Esophagus squamous epithelium (tissue), 5 donors: ENCODE results near the gene SAG. TPM values are rescaled to one million over a fixed set of nuclear protein-coding genes. Genes with fewer than 3 reads are reported as not detected.

Source experiments
- DNase-seq: peaks from one replicate; lab custom pipeline; 2025; lab: John Stamatoyannopoulos, UW
- H3K27ac ChIP-seq, 4 donors: fragments of 200-600 bp; sonication (generic); one replicate each; pipeline ENCODE4 v1.5.1; 2016 to 2019; ENCODE audit warnings: mild to moderate bottlenecking in 1 of 4
- H3K27me3 ChIP-seq, 4 donors: fragments of 200-600 bp; sonication (generic); 1 replicate in 3 of 4; 2 replicates in 1 of 4; pipeline versions ENCODE4 v1.5.1 to v1.6.0; 2017 to 2021; ENCODE audit warnings: antibody characterized with exemption in 1 of 4
- H3K36me3 ChIP-seq, 3 donors: fragments of 200-600 bp; sonication (generic); one replicate each; pipeline ENCODE4 v1.5.1; 2016 to 2019
- H3K4me1 ChIP-seq, 3 donors: fragments of 200-600 bp; sonication (generic); one replicate each; pipeline ENCODE4 v1.5.1; 2017 to 2019
- H3K4me3 ChIP-seq, 4 donors: fragments of 200-600 bp; sonication (generic); 1 replicate in 3 of 4; 2 replicates in 1 of 4; pipeline ENCODE4 v1.5.1; 2016 to 2019; ENCODE audit warnings: mild to moderate bottlenecking in 2 of 4, moderate library complexity in 1 of 4
- H3K9me3 ChIP-seq, 3 donors: fragments of 200-600 bp; sonication (generic); one replicate each; pipeline ENCODE4 v1.5.1; 2016 to 2019
- CTCF ChIP-seq, 6 experiments: fragments of 450-650 bp in 4 of 6; fragments of 200-600 bp in 2 of 6; sonication (generic) in 2 of 6; IDR thresholded peaks; one replicate each; pipeline ENCODE4 v1.5.1; 2016 to 2019; ENCODE audit warnings: antibody characterized with exemption in 6 of 6, mild to moderate bottlenecking in 4 of 6, moderate library complexity in 4 of 6
- POLR2A ChIP-seq, 4 donors: fragments of 450-650 bp; IDR thresholded peaks; one replicate each; pipeline ENCODE4 v1.6.1; 2017; ENCODE audit warnings: antibody characterized with exemption in 4 of 4, mild to moderate bottlenecking in 4 of 4, moderate library complexity in 3 of 4
- whole genome bisulfite sequencing, 2 donors: methylation state at CpG; one replicate each; pipeline ENCODE4 v1.1.5; 2018; 5-methylcytosine and 5-hydroxymethylcytosine counted together
- intact Hi-C: fragments of 100-400 bp; cut with DNase I; formaldehyde crosslinking; loops from one replicate; pipeline ENCODE4 v1.15.0; 2022
- total RNA-seq, 4 donors: library from RNA; depleted of rRNA; stranded (reverse); fragments of >200 nt; gene quantifications; one replicate each; pipeline ENCODE4 v1.1.0, GENCODE V29; 2016
- donor health status: DM: yes; HTN: yes; CAD: no.

SAG gene
- total RNA-seq, 4 donors from 2014 or later: not detected

DNA sequence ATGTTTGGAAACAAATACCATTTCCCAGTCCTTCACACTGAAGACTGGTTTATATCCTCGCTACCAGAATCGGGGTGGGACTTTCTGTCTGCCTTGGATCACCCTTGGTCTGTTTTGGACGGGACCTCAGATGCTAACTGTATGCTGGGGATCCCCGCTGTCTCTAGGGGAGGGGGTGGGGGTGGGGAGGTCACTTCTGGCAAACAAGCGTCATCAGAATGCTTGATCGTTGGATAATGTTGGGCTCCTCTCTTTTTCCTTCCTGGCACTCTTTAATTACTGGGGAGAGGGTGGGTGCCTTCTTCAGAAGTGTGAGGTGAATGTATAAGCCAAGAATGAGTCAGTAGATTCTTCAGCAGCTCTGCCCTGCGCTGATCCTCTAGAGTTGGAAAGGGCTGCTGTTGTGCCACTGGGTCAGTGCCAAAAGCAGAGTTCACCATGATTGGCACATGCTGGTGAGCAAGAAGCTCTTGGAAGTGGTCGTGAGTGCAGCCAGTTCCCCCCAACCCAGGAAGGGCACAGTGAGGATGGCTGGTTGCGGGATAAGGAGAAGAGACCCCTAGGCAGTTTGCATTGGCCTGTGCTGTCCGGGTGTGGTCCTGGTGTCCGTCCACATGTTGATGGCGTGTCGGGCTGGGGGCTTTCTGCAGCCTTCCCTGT, 78.9 kb downstream of the SAG start:
- Histone ChIP-seq H3K27ac (peak overlapping the region; percentile 54 to 89 (median 76)), H3K27me3 (no peaks in the 10 kb centered on the region), H3K36me3 (peaks cover 0 to 16% (median 0%) of the 10 kb centered on the region in 3 donors), H3K9me3 (no peaks in the 10 kb centered on the region), H3K4me3 (peak overlapping the region in 1 of 4 donors; percentile 34), H3K4me1 (peaks cover 7 to 49% (median 32%) of the 10 kb centered on the region in 3 donors)
- 31 to 37% methylated on average over 9 of the region's 13 CpGs for WGBS, 2 donors
- intact Hi-C loops: no loop called here
- DNase-seq: no peak
- TF ChIP-seq CTCF (IDR thresholded peaks at IDR 0.05): no peak
- no peak for TF ChIP-seq POLR2A (IDR thresholded peaks at IDR 0.05)

DNA sequence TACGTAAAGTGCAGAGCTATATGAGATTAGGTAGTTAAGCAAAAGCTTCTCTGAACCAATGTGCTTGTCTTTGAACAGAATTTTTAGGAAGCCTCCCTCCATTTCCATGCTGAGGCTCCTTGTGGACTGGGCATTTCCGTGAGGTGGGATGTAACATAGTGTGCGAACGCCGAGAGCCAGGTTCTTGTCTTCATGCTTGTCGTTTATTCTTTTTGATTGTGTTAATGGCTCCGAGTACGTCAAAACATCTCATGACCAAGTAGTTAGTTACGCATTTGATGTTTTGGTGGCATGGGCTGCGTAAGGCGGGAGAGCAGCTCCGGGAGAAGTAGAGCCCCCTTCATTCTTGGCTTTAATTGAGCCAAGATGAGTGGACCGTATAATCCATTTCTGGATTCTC, 79.6 kb downstream of the SAG start:
- Histone ChIP-seq H3K27ac (peak overlapping the region; percentile 54 to 89 (median 76)), H3K9me3 (no peaks in the 10 kb centered on the region), H3K27me3 (no peaks in the 10 kb centered on the region), H3K36me3 (peaks cover 0 to 16% (median 0%) of the 10 kb centered on the region in 3 donors), H3K4me1 (peaks cover 7 to 49% (median 32%) of the 10 kb centered on the region in 3 donors), H3K4me3 (peak overlapping the region in 2 of 4 donors; percentile 7 to 34)
- TF ChIP-seq POLR2A (IDR thresholded peaks at IDR 0.05) (no peak), CTCF (IDR thresholded peaks at IDR 0.05) (no peak)
- WGBS, 2 donors: 67 to 71% methylated on average over 13 of the region's 13 CpGs
- DNase-seq: no peak
- intact Hi-C loops: no loop called here

DNA sequence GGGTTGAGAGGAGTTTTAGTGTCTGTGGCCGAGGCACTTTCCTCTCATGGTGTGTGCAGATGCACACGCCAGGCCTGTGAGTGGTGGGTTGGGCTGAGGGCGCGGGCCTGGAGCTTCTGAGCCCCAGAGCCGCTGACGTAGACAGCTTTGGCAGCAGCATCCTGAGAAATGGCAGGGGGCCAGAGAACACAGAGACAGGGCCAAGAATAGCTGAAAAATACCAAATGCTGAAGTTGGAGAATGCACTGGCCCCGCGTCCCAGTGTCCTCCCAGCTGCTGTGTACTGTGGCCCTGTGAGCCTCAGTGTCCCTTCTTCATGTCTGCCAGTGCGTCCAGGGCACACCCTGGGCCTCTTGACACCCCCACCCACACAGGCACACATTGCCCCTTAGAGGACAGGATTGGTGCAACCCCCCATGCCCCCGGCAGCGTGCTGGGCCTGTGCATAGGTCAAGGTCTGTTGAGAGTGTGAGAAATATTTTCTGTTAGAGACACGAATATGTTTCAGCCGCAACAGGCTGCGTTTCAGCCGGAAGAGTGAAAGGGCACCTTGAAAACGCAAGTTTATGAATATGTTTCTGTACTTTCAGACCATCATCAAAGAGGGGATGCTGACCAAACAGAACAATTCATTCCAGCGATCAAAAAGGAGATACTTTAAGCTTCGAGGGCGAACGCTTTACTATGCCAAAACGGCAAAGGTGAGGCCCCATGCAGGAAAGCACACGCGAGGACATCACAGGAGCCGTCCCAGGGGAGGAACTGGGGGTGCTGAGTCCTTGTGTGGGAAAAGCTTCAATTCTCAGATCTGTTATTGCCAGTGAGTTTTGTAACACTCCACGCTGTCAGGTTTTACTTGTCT, 80.3 kb downstream of the SAG start:
- TF ChIP-seq POLR2A (IDR thresholded peaks at IDR 0.05) (peak in 1 of 4 donors; percentile 6), CTCF (IDR thresholded peaks at IDR 0.05) (no peak)
- no peak for DNase-seq
- peaks cover 7 to 49% (median 32%) of the 10 kb centered on the region in 3 donors for H3K4me1 ChIP-seq
- no peaks in the 10 kb centered on the region for H3K27me3 ChIP-seq
- intact Hi-C loops: no loop called here
- WGBS, 2 donors: 56 to 67% methylated on average over 14 to 24 of the region's 25 CpGs
- no peaks in the 10 kb centered on the region for H3K9me3 ChIP-seq
- peaks cover 0 to 16% (median 0%) of the 10 kb centered on the region in 3 donors for H3K36me3 ChIP-seq
- peak overlapping the region in 2 of 4 donors; percentile 7 to 34 for H3K4me3 ChIP-seq
- peak overlapping the region; percentile 54 to 89 (median 76) for H3K27ac ChIP-seq

- intact Hi-C loops: no loop called here
- 91 to 95% methylated on average over 8 of the region's 8 CpGs for WGBS, 2 donors
- Histone ChIP-seq H3K9me3 (no peaks in the 10 kb centered on the region), H3K4me1 (peaks cover 5 to 45% (median 29%) of the 10 kb centered on the region in 3 donors), H3K27ac (peak overlapping the region in 1 of 4 donors; percentile 10), H3K36me3 (peaks cover 0 to 16% (median 0%) of the 10 kb centered on the region in 3 donors), H3K4me3 (no peak overlapping the region), H3K27me3 (no peaks in the 10 kb centered on the region)
- TF ChIP-seq POLR2A (IDR thresholded peaks at IDR 0.05): no peak
- no peak for TF ChIP-seq CTCF (IDR thresholded peaks at IDR 0.05)
- no peak for DNase-seq
Measured at GRCh38 chr2:233389601-233390125, 82.0 kb downstream of the SAG start.
